HG02938 (cell line): Measurements from ENCODE around the gene TMEM97.

ENCODE experiments used
- ATAC-seq: cut with Tn5 transposase; IDR thresholded peaks from one replicate; pipeline ENCODE4 v1.9.1; 2021; ENCODE audit warnings: mild to moderate bottlenecking, moderate library complexity; ENCODE audit not compliant: unreplicated experiment

TMEM97 gene

GRCh38 chr17:28315846-28316705 is 2.9 kb upstream of the TMEM97 start:
- no peak for ATAC-seq

- no peak for ATAC-seq
These were observed 1.7 kb upstream of the TMEM97 start for GRCh38 chr17:28317099-28317965.

GRCh38 chr17:28317966-28318758 is 838 bp upstream of the TMEM97 start:
- ATAC-seq = no peak

- ATAC-seq = no peak
These were observed 567 bp downstream of the TMEM97 start for GRCh38 chr17:28319598-28319935.

GRCh38 chr17:28320215-28321061 is 1.4 kb downstream of the TMEM97 start:
- ATAC-seq = no peak

- no peak for ATAC-seq
These were observed 5.3 kb downstream of the TMEM97 start for GRCh38 chr17:28324267-28324745.

- no peak for ATAC-seq
These were observed 5.8 kb downstream of the TMEM97 start for GRCh38 chr17:28324781-28325180.

GRCh38 chr17:28325211-28325610 is 6.2 kb downstream of the TMEM97 start:
- ATAC-seq = no peak

- no peak for ATAC-seq
These were observed 7.1 kb downstream of the TMEM97 start for GRCh38 chr17:28326114-28326513.

- peak; percentile 59 for ATAC-seq
These were observed 8.1 kb downstream of the TMEM97 start for GRCh38 chr17:28327031-28327607.

- ATAC-seq = no peak
These were observed 8.7 kb downstream of the TMEM97 start for GRCh38 chr17:28327709-28328108.

- ATAC-seq = no peak
These were observed 9.3 kb downstream of the TMEM97 start for GRCh38 chr17:28328325-28328724.

- ATAC-seq = no peak
These were observed 11.7 kb downstream of the TMEM97 start for GRCh38 chr17:28330671-28331070.

GRCh38 chr17:28331891-28332420 is 13.0 kb downstream of the TMEM97 start:
- no peak for ATAC-seq

- ATAC-seq = no peak
These were observed 14.2 kb downstream of the TMEM97 start for GRCh38 chr17:28333083-28333746.

- no peak for ATAC-seq
These were observed 15.2 kb downstream of the TMEM97 start for GRCh38 chr17:28334171-28334570.

GRCh38 chr17:28334666-28335200 is 15.7 kb downstream of the TMEM97 start:
- peak; percentile 2 for ATAC-seq

- peak; percentile 97 for ATAC-seq
These were observed 16.4 kb downstream of the TMEM97 start, which contains the start of the genes IFT20 and TNFAIP1 for GRCh38 chr17:28335201-28335958. IFT20 (minus strand) TSS chr17:28335472; CDS start chr17:28331985, 3,487 bp downstream. TNFAIP1 (plus strand) TSS chr17:28335761; CDS start chr17:28339522, 3,761 bp downstream.
